ENCODE results near the gene IGSF9. TPM values are rescaled to one million over a fixed set of nuclear protein-coding genes. Genes with fewer than 3 reads are reported as not detected.

The IGSF9 gene
- total and polyA plus RNA-seq, 4 donors: 0.14 to 21.3 (median 16.1) TPM

DNA sequence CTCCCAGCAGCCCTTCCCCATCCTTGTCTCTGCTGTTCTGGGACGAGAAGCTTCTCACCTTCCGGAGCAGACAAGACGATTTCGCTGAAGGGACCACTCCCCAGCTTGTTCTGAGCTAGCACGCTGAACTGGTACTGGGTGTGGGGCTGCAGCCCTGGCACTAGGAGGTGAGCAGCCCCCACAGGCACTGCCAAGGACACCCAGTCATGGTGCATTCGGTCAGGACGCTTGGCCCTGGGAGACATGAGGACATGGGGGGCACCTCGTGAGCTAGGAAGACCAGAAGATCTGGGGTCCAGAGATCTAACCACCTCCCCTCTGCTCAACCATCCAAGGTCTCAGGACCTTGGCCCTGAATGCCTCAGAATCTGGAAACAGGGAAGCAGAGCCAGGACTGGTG lies 14.8 kb downstream of the IGSF9 start:
- Histone ChIP-seq H3K4me3 (ENCODE audit: low read depth in 1 of 3, low read length in 3 of 3) (no peak overlapping the region), H3K36me3 (ENCODE audit: control insufficient read depth in 4 of 4, insufficient read depth in 3 of 4, low read depth in 1 of 4, low read length in 3 of 4) (peaks cover 0 to 33% (median 17%) of the 10 kb centered on the region in 4 donors), H3K9ac (ENCODE audit: low read depth in 1 of 2, low read length in 2 of 2) (no peak overlapping the region), H3K27ac (ENCODE audit: low read depth in 1 of 2, low read length in 2 of 2) (no peak overlapping the region), H3K27me3 (ENCODE audit: control insufficient read depth in 4 of 4, insufficient read depth in 4 of 4, low read length in 3 of 4) (no peaks in the 10 kb centered on the region), H3K4me1 (ENCODE audit: control insufficient read depth in 4 of 4, insufficient read depth in 4 of 4, low read length in 3 of 4) (peaks cover 0 to 6% (median 2%) of the 10 kb centered on the region in 4 donors), H3K9me3 (ENCODE audit: control insufficient read depth in 4 of 4, low read length in 3 of 4) (no peaks in the 10 kb centered on the region)
- no peak for TF ChIP-seq NR2F2 (IDR thresholded peaks at IDR 0.05)
- no peak for TF ChIP-seq HNF4G (IDR thresholded peaks at IDR 0.05)
- 96% methylated on average over 8 of the region's 8 CpGs for WGBS
- DNase-seq (ENCODE audit: low spot score): no peak

DNA sequence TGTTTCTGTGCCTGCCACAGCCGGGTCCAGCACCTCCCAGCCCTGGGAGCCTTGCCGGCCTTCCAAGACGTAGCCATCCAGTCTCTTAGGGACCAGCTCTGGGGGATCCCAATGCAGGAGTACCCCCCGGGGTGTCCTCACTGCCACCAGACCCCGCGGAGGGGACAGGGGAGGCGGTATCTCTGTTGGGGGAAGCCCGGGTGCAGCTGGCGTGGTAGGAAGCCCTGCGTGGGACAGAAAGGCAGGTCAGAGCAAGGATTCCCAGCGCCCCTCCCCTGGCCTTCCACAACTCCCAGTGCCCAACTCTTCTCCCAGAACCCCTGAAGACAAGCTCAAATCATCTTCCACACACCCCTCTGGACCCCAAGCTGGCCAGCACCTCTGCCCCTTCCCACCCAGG lies 15.2 kb downstream of the IGSF9 start:
- H3K27me3 ChIP-seq (ENCODE audit: control insufficient read depth in 4 of 4, insufficient read depth in 4 of 4, low read length in 3 of 4): no peaks in the 10 kb centered on the region
- peaks cover 0 to 6% (median 2%) of the 10 kb centered on the region in 4 donors for H3K4me1 ChIP-seq (ENCODE audit: control insufficient read depth in 4 of 4, insufficient read depth in 4 of 4, low read length in 3 of 4)
- no peak overlapping the region for H3K4me3 ChIP-seq (ENCODE audit: low read depth in 1 of 3, low read length in 3 of 3)
- WGBS: 93% methylated on average over 11 of the region's 11 CpGs
- TF ChIP-seq GABPA (IDR thresholded peaks at IDR 0.05 in 1 of 2, conservative IDR thresholded peaks at IDR 0.05 in 1 of 2): no peak
- no peak for TF ChIP-seq EGR1 (IDR thresholded peaks at IDR 0.05; ENCODE audit: low read depth in 2 of 2)
- no peak for TF ChIP-seq YY1 (IDR thresholded peaks at IDR 0.05)
- no peak for TF ChIP-seq SP1 (IDR thresholded peaks at IDR 0.05)
- no peak for TF ChIP-seq HNF4G (IDR thresholded peaks at IDR 0.05)
- no peak for TF ChIP-seq JUND (IDR thresholded peaks at IDR 0.05)
- TF ChIP-seq FOXA1 (IDR thresholded peaks at IDR 0.05): no peak
- no peak for TF ChIP-seq HNF4A (conservative IDR thresholded peaks at IDR 0.05)
- TF ChIP-seq, protein P1, sequence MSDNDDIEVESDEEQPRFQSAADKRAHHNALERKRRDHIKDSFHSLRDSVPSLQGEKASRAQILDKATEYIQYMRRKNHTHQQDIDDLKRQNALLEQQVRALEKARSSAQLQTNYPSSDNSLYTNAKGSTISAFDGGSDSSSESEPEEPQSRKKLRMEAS (IDR thresholded peaks at IDR 0.05): no peak
- TF ChIP-seq REST (IDR thresholded peaks at IDR 0.05): no peak
- no peak for TF ChIP-seq ZBTB33 (IDR thresholded peaks at IDR 0.05)
- TF ChIP-seq NR2F2 (IDR thresholded peaks at IDR 0.05): no peak
- TF ChIP-seq RXRA (IDR thresholded peaks at IDR 0.05): no peak
- no peaks in the 10 kb centered on the region for H3K9me3 ChIP-seq (ENCODE audit: control insufficient read depth in 4 of 4, low read length in 3 of 4)
- no peak overlapping the region for H3K27ac ChIP-seq (ENCODE audit: low read depth in 1 of 2, low read length in 2 of 2)
- no peak overlapping the region for H3K9ac ChIP-seq (ENCODE audit: low read depth in 1 of 2, low read length in 2 of 2)
- H3K36me3 ChIP-seq (ENCODE audit: control insufficient read depth in 4 of 4, insufficient read depth in 3 of 4, low read depth in 1 of 4, low read length in 3 of 4): peaks cover 0 to 33% (median 17%) of the 10 kb centered on the region in 4 donors
- no peak for DNase-seq (ENCODE audit: low spot score)
